GM19043 (cell line): ENCODE data around the gene PRPF19.

ENCODE experiments used
- ATAC-seq: cut with Tn5 transposase; IDR thresholded peaks from one replicate; pipeline ENCODE4 v1.9.1; 2021; ENCODE audit warnings: low read depth; ENCODE audit not compliant: unreplicated experiment

The PRPF19 gene

GRCh38 chr11:60876168-60876485 lies 30.3 kb downstream of the PRPF19 start:
- ATAC-seq, result no peak

DNA sequence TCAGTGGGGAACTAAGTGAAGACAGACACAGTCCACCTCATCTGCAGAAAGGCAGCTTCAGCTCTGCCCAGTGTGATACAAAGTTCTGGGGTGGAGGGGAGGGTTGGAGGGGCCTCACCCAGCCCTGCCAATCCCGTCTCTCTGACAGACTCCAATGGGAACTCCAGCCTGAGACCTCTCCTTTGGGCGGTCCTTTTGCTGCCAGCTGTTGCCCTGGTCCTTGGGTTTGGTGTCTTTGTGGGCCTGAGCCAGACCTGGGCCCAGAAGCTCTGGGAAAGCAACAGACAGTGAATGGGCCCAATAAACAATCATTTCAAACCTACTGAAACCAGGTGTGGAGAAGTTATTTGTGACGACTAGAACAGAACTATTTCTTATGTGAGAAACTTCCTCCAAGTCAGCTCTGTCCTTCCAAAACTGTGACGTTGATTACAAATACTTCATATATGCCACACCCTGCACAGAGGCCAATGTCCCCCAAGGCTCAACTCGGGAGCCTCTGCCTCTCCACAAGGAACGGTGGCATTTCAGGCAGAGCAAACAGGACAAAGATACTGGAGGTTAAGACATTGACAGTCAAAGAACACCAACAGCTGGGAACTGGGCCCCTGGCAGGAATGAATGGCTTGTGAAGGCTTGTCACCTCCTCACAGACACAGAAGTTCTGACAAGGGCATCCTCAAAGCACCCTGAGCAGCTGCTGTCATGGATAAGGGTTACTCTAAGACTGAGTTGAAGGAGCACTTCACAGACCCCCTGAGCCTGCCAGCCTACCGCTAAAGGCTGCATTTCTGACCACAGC lies 30.8 kb downstream of the PRPF19 start:
- ATAC-seq, result no peak

DNA sequence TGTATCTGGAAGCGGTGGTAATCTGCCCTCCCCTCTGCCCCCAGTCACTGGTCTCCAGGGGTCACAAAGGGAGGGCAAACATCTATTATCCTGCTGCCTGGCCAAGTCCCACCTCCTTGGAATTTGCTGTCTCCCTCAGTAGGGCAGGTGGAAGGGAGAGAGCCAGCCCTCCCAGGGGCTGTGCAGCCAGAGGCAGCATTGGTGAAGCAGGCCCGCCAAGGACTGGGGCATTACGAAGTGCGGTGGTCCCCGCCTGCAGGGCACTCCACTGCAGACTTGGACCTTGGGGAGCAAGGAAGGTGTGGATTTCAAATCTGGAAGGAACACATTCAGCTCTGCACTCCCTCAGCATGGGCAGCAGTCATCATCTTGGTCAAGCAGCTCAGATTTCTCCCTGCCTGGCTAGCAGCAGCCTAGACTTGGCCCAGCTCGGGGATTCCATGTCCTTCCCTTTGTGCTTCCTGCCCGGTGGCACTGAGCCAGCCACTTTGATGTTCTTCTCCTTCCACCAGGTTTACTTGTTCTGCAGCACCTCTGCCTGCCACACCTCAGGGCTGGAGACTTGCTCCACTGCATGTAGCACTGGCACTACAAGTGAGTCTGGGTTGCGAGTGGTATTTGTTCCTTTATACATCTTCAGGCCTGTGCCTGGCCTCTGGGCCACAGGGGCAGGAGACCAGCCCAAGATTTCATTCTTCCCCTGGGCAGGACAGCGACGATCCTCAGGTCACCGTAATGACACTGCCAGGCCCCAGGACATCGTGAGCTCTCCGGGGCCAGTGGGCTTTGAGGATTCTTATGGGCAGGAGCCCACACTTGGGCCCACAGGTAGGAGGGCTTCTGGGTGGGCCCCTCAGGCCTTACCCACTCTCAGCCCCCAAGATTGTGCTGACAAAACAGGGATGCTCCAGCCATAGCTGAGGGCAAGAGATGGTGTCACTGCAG lies 31.7 kb downstream of the PRPF19 start:
- no peak for ATAC-seq

GRCh38 chr11:60873533-60873932 lies 32.9 kb downstream of the PRPF19 start:
- no peak for ATAC-seq

DNA sequence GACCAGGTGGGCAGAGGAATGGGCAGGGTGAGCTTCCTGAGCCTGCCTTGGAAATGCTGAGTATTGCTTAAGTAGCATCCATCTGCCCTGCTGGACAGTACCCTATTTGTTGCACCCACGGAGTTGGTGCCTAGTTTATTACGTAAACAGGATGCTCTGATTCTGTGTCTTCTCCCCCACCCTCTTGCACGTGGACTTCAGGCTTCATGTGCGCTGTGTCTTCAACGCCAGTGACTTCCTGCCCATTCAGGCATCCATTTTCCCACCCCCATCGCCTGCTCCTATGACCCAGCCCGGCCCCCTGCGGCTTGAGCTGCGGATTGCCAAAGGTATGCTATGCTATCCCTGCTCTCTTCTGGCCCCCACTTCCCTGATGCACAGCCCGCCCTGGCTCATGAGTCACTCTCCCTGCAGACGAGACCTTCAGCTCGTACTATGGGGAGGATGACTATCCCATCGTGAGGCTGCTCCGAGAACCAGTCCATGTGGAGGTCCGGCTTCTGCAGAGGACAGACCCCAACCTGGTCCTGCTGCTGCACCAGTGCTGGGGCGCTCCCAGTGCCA lies 33.3 kb downstream of the PRPF19 start:
- ATAC-seq, result no peak

DNA sequence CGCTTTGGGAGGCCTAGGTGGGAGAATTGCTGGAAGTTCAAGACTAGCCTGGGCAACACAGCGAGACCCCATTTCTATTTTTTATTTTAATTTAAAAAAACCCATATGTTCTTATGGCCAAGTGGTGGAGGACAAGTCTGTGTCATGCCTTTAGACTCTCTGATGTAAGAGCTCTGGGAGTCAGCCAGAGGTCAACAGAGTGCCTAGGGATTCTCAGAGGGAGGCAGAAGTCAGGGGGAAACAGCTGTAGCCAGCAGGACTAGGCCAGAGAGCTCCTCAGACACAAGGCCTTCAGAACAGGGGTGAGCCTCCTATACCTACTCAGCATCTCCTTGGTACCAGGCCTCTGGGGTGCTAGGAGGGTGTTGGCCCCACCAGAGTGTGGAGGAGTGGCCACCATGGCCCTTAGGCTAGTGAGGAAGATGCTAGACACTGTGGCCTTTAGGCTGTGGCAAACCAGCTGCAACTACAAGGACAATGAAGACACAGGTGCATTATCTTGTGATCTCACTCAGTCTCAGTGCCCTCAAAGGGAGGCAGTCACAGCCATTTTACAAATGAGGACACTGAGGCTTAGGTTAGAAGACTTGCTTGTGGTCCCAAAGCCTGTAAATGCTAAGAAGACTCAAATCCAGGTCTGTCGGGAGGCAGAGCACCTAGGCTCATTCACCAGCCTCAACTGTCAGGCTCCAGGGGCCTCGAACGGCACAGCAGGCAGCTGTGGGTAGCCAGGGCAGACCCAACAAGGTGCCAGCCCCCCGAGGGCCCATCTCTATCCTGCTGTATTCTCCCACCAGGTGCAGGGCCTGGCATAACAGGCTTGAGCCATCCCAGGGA lies 34.0 kb downstream of the PRPF19 start:
- ATAC-seq, result no peak

DNA sequence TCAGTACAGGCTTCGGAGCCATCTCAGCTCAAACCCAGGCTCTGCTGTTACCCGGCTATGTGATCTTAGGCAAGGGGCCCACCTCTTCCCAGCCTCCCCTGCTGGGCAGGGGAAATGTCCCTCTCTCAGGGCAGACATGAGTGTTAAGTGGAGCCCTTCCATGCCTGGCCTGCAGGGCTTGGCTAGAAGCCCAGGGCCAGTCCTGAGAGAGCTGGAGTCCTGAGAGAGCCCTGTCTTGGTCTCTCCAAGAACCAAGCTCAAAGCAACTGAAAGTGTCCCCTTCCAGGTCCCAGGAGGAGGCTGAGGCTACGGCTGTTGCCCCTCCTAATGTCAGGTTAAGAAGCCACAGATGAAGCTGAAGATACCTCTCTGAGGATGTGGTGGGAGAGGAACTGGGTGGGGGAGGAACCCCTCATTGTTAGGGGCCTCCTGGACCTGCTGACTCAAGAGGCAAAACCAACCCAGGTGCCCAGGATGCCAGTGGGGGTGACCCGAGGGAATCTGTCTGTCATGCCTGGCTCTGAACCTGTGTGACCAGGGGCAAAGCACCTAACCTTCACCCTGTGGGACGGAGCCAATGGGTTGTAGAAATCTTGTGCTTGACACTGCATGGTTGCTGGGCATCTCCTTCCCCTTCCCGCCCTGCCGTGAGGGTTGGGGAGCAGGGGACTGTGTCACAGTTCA lies 34.9 kb downstream of the PRPF19 start:
- no peak for ATAC-seq

DNA sequence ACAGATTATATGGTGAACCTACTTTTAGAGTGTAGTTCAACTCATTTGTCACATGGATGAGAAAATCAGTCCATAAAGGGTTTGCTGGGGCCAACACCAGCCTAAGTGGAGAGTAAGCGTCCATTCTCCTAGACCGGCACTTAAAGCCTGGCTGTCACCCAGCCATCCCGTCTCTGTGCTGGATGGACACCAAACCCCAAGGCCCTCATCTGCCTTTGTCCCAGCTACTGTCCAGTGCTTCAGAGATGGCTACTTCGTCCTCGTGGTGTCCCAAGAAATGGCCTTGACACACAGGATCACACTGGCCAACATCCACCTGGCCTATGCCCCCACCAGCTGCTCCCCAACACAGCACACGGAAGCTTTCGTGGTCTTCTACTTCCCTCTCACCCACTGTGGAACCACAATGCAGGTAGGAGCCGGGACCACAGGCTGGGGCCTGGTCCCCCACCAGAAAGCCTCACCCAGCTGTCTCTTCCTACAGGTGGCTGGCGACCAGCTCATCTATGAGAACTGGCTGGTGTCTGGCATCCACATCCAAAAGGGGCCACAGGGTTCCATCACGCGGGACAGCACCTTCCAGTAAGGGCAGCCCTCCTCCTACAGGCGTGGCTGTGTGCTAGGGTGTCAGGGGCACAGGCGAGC lies 35.5 kb downstream of the PRPF19 start:
- ATAC-seq, result no peak

DNA sequence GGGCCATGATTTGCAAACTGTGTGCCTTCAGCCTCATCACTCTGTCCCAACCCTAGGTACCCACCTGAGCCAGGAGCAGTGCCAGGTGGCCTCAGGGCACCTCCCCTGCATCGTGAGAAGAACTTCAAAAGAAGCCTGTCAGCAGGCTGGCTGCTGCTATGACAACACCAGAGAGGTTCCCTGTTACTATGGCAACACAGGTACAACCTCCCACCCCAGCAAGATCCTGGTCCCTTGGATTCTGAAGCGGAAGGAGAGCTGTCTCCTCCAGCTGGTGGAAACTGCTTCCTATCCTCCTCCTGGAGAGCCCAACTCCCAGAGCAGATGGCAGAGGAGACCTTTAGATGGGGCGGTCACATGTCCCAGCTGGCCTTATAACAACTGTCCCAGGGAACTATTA lies 36.1 kb downstream of the PRPF19 start:
- no peak for ATAC-seq

DNA sequence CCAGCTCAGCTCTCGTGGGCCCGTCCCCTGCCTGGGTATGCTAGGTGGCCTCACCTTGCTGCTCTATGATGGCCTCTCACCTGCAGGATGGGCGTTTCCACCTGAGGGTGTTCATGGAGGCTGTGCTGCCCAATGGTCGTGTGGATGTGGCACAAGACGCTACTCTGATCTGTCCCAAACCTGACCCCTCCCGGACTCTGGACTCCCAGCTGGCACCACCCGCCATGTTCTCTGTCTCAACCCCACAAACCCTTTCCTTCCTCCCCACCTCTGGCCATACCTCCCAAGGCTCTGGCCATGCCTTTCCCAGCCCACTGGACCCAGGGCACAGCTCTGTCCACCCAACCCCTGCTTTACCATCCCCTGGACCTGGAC lies 36.9 kb downstream of the PRPF19 start:
- no peak for ATAC-seq

DNA sequence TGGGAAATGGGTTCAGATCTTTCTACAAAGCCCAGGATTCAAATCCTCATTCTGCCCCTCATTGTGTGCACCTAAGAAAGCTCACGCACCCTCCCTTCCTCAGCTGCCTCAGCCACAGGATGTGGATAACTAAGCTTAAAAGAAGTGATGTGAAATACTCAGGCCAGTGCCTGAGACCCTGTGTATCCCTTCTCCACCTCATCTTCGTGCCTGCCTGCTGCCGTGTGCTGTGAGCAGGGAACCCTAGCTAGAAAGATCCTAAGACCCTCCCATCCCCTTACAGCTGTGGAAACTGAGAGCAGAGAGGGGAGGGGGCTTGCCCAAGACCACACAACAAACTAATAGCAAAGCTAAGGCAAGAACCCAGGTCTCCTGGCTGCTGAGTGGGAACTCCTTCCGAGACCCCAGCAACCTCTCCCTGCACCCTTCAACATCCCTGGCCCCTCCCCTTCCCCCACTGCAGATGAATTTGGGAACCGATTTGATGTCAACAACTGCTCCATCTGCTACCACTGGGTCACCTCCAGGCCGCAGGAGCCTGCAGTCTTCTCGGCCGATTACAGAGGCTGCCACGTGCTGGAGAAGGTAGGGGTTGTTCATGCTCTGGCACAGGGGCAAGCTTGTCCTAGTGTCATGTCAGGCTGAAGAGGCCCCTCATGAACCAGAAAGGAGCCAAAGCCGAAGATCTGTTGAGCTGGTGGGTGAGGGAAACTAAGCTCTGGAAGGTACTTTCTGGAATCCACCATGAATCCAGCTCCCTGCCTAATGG lies 37.5 kb downstream of the PRPF19 start:
- no peak for ATAC-seq

GRCh38 chr11:60867871-60868681 lies 38.3 kb downstream of the PRPF19 start:
- no peak for ATAC-seq

- no peak for ATAC-seq
Observed at GRCh38 chr11:60866911-60867870, 39.2 kb downstream of the PRPF19 start, which contains the start of gene ZP1. Gene ZP1 (plus strand): TSS chr11:60867542. CDS start chr11:60867562, 20 bp downstream.

- no peak for ATAC-seq
Observed at GRCh38 chr11:60864856-60865513, 41.4 kb downstream of the PRPF19 start.

DNA sequence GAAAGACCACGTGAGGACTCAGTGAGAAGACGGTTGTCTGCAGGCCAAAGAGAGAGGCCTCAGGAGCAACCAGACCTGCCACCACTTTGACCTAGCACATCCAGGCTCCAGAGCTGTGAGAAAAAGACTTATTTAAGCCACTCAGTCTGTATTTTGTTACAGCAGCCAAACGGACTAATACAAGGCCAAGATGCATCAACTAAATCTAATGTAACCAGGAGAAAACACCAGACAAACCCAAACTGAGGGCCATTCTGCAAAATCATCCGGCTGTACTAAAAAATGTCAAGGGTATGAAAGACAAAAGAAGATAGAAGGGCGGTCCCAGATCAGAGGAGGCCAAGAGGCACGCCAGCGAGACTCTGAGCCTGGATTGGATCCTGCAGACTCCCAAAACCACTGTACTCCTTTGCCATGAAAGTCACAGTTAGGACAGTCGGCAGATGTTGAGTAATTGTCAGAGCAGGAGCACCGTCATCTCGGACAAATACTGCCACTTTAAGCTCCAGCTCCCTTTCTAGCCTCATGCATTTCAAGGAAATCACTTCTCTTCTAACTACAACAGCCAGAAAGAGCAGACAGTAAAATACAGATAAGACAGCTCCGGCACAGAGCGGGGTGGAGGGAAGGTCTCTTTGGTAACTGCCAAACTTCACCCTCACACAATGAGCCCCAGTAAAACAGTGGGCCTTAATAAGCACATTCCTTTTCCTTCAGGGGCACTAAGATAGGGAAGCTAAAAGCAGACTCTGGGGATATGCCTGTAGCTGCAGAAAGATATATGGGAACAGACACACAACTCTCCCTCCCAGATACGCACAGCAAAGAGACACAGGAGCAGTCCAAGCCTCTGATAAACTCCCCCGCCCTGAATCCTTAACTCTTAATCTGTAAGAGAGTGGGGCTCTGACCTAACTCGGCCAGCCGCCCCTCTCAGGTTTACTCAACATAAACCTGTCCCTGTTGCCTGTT lies 42.5 kb downstream of the PRPF19 start:
- ATAC-seq, result no peak
